Adrenal gland (tissue), 5 donors: ENCODE measurements around the gene SIDT1.

Source experiments
- CTCF ChIP-seq, 6 experiments: fragments of 450-650 bp in 4 of 6; fragments of 200-600 bp in 2 of 6; sonication (generic) in 1 of 6; IDR thresholded peaks; 1 replicate in 5 of 6; 2 replicates in 1 of 6; pipeline versions ENCODE4 v1.5.1 to v1.8.0; 2016 to 2021; ENCODE audit warnings: antibody characterized with exemption in 6 of 6, mild to moderate bottlenecking in 2 of 6, moderate library complexity in 1 of 6
- POLR2A ChIP-seq, 2 donors: fragments of 450-650 bp; IDR thresholded peaks; one replicate each; pipeline ENCODE4 v1.6.1; 2017; ENCODE audit warnings: antibody characterized with exemption in 2 of 2, mild to moderate bottlenecking in 2 of 2, moderate library complexity in 1 of 2
- donor health status: DM: no; HTN: no; CAD: no.

GRCh38 chr3:113662824-113663223, 130.5 kb downstream of the SIDT1 start:
- TF ChIP-seq CTCF (IDR thresholded peaks at IDR 0.05) (no peak), POLR2A (IDR thresholded peaks at IDR 0.05) (no peak)
